ENCODE results near the gene MIS18A.
A peak's percentile ranks its signal among the peaks of the same experiment; 100 is the strongest.
"Not testable (repeated sequence)": the region's sequence is repeated elsewhere in the genome, so short reads cannot be mapped to it uniquely, and the experiment has no call there.

The MIS18A gene

DNA sequence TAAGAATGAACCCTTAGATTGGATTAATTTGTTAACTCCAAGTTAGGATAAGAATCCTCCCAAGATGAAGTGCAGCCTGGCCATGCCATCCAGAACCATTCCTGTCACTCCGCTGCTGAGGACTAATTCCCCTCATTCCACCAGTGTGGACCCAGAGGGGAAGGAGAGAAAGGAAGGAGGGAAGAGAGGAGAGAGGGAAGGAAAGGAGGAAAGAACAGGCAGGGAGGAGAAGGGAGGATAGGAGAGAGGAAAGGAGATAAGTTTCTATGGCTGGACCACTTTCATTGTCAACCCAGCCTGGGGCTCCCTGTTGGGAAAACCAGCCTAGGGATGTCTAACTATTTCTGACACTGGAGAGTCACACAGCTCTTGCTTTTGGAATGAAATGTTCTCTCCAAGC, 24.5 kb upstream of the MIS18A start:
- no peak for DNase-seq

DNA sequence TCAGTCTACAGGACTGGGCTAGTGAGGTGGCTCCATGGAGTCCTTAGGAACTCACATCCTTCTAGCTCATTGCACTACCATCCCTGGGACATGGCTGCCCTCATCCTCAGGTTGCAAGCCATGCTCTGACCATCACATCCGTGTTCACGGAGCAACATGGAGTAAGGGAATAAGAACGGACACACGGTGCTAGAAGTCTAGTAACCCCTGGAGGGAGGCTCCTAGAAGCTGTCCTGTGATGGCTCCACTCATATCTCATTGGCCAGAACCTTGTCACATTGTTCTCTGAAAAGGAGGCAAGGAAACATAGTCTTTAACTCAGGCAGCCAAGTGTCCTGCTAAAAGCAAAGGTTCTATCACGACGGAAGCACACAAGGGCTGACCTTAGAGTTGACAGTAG, 23.7 kb upstream of the MIS18A start:
- DNase-seq, result no peak

DNA sequence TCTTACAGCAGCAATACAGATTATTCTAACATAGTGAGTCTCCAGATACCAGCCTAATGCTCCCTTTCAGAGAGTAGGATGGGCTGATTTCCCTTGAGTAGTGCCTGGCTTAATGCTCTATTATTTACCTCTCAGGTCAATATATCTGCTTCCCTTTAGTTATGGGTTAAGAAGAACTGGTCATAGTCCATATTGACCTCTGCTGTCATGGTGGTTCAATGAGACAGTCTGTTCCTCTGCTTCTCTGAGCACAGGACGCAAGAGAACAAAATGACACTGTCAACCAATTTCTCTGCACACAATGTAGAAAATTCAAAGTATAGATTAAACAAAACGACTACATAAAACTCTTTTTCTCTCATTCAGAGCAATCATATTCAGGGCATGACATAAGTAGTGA, 22.7 kb upstream of the MIS18A start:
- no peak for DNase-seq

DNA sequence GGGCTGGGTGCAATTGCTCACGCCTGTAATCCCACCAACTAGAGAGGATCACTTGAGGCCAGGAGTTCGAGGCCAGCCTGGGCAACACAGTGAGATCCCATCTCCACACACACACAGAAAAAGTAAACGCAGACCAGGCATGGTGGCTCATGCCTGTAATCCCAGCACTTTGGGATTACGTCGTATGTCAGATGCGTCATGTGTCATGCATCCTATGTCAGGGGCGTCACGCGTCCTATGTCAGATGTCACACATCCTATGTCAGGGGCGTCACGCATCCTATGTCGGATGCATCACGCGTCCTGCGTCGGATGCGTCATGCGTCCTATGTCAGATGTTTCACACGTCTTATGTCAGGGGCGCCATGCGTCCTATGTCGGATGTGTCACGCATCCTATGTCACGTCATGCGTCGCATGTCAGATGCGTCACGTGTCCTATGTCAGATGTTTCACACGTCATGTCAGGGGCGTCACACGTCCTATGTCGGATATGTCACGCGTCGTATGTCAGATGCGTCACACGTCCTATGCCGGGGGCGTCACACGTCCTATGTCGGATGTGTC, 21.4 kb upstream of the MIS18A start:
- no peak for DNase-seq

DNA sequence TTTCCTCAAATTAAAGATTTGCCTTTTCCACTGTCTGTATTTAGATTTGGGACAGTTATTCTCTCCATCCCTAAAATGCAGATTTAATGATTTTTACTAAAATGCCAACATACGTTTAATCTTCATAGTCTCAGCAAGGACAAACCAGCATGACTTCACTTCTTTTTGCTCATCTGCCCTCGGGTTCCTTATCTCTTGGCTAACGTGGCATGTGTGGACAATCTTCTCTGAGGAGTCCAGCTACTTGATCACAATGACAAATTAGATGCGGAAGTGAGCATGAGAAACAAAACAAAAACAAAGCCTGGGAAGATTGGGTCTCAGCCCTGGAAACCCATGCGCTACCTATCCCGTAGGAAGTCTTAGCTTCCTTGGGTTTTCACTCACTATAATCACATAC, 20.8 kb upstream of the MIS18A start:
- DNase-seq, result no peak

DNA sequence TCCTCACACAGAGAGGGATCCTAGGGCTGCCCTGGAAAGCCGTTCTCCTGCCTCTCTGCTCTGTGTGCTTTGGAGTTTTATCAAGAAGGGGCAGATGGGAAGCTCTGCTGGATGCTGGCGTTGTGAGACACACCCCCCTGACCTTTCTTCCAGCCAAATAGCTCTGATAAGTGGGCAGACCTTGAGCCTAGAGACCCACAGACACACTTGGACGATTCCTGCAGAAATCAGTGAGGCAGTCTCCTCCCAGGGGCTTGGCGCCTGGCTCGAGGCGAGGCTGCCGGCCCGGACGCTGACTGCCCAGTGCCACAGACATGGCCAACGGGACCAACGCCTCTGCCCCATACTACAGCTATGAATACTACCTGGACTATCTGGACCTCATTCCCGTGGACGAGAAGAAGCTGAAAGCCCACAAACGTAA, 19.8 kb upstream of the MIS18A start, which contains the start of gene MRAP:
Gene MRAP (plus strand): TSS at position 198 of the 424 bp plus-strand sequence. CDS start 117 bp downstream, at position 315.
- DNase-seq, result no peak

DNA sequence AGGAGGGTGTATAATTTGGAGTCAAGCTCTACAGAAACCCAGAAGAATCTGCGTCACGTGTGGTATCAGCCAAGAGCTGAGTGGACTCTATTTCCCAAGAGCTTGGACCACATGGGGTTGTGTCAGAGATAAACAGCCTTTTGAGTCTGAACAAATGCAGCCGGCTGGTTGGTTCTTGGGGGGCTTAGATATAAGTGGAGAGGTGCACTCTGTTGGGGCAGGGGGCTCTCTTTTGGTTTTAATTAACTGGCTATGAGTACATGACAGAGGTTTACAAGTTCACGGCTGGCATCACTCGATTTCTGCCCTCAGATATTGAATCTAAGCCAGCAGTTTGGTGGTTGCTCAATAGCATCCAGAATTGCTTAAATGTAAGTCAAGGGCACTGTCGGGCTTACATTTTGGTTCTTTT, 19.3 kb upstream of the MIS18A start:
- DNase-seq, result no peak

DNA sequence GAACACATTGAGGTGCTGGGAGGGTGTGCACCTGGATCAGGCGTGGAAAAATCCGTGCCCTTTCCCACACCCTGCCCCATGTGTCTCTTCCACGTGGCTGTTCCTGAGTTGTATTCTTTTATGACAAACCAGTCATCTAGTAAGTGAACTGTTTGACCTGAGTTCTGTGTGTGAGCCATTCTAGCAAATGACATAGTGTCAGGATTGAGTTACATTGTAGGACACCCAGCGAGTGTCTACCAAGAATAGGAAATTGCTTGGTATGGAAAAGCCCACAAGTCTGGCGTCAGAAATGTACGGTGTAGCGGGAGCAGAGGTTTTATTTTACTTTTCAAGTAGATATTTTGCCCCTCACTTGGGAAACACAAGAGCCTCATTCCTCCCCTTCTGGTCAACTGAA, 18.6 kb upstream of the MIS18A start:
- DNase-seq, result no peak

DNA sequence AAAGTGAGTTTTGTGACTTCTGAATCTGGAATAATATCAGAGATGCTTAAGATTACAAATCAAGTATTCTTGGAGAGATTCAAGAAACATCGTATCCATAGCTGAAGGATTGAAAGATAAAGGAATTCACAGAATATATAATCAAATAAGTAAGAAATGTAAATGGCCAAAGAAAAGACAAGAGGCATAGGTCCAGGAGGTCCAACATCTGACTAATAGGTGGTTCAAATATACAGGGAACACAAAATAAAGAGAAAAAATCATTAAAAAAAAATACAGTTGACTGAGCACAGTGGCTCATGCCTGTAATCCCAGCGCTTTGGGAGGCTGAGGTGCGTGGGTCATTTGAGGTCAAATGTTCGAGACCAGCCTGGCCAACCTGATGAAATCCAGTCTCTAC, 6.6 kb upstream of the MIS18A start:
- DNase-seq, result no peak

DNA sequence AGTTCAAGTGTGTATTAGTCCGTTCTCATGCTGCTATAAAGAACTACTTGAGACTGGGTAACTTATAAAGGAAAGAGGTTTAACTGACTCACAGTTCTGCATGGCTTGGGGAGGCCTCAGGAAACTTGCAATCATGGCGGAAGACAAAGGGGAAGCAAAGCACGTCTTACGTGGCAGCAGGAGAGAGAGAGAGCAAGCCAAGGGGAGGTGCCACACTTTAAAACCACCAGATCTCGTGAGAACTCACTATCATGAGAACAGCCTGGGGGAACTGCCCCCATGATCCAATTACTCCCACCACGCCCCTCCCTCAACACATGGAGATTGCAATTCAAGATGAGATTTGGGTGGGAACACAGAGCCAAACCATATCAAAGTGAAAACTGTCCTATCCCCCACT, 4.1 kb upstream of the MIS18A start:
- no peak for DNase-seq

DNA sequence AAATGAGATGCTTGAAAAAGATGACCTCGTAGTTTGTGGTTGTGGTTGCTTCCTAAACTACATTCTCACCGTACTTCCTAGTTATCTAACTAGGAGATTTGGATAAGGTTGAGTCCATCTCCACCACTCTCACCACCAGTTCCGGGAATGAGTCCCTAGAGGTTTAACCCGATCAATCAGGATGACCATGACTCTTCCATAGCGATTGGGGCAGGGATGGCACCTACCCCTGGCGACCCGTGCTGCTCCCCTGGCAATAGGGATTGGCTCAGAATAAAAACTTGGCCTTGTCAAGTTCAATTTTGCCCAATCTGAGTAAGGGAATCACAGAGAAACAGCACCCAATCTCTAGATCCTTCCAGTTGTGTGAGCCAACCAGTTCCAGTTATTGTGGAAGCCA, 2.7 kb upstream of the MIS18A start:
- DNase-seq, result no peak

DNA sequence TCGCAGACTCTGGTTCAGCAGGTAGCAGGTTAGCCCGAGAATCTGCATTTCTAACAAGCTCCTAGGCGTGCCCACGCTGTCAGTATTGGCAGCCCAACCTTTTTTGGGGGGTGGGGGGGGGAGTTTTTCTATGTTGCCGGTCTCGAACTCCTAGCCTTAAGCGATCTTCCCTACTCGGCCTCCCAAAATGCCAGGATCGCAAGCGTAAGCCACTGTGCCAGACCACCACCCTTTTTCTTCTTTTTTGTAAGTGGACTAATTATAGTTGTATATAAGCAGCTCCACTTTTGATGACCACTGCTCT, 480 bp upstream of the MIS18A start:
- DNase-seq, result no peak

DNA sequence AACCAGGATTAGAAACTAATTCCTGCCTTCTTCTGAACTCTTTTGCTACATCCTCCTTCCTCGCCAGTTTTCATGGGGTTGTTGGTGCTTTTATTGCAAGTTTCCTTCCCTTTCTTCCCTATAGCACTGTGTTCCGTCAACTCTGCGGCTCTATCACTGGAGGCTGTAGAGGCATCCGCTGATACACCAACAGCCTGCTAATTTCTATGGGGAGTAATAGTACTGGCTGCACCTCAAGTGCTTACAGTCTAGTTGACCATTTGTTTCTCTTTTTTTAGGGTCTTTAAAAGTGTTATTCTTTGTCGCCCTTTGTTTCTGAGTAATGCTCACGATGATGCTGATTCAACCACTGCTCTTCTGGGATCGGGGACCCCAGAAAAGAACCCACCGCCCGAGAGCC, 746 bp downstream of the MIS18A start:
- no peak for DNase-seq

DNA sequence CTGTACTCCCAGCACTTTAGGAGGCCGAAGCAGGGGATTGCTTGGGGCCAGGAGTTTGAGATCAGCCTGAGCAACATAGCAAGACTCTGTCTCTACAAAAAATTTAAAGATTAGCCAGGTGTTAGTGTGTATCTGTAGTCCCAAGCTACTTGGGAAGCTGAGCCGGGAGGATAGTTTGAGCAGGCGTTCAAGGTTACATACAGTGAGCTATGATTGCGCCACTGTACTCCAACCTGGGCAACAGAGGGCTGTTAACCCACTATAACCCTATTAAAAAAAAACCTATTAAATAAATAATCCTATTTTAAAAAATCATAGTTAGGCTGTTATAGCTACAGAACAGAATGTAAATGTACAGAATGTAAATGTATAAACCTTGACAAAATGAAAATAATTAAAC, 2.2 kb downstream of the MIS18A start:
- no peak for DNase-seq

DNA sequence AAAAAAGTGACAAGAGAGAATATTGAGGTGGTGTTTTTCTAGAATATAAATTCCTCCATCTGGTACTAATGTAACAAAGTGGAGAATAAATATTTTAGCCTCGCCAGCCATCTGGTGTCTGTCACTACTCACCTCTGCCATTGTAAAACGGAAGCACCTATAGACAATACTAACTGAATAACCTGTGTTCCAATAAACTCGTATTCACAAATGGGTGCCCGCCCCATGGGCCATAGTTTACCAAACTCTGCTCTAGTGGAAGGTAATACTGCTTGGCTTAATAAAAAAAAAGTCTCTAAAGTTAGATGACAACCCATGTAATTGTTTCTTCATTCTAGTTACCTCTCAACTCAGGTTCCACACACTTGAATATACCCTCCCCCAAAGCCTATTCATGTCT, 8.1 kb downstream of the MIS18A start:
- DNase-seq, result no peak

DNA sequence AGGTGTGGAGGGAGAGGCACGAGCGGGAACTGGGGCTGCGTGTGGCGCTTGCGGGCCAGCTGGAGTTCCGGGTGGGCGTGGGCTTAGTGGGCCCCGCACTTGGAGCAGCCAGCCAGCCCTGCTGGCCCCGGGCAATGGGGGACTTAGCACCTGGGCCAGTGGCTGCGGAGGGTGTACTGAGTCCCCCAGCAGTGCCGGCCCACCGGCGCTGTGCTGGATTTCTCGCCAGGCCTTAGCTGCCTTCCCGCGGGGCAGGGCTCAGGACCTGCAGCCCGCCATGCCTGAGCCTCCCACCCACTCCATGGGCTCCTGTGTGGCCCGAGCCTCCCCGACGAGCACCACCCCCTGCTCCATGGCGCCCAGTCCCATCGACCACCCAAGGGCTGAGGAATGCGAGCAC, 13.5 kb downstream of the MIS18A start:
- DNase-seq, result not testable (repeated sequence)

DNA sequence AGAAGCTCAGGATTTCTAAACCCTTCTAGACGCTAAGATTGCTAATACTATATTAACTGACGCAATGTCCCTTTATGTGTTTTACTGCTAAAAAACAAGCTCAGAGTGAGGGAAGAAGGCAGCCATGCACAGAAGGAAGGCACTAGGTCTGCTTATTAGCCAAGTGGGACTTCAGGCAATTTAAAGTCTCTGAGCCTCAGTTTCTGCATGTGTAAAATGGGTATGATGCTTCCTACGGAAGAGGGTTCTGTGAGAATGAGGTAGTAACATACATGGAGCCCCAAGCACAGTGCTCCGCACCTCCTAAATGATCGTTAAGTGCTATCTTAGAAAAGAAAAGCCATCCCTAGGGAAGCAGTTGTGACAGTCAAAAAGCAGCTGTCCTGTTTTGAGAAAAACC, 16.9 kb downstream of the MIS18A start:
- DNase-seq, result no peak

DNA sequence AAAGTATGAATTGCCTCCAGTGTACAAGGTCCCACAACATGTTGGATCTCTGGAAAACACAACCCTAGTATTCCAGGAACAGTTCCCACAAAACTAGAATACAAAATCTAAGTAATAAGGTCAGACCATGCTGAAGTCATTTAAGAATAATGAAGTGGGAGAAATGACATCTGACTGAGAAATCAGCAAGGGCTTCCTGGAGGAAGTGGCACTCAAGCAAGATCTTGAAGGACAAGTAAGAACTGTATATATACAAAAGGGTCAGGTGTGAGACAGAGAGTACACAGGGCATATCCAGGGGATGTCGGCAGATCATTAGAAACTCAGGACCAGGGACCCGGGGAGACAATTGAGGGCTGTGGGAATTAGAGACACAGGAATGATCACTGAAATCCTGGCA, 18.7 kb downstream of the MIS18A start:
- no peak for DNase-seq

DNA sequence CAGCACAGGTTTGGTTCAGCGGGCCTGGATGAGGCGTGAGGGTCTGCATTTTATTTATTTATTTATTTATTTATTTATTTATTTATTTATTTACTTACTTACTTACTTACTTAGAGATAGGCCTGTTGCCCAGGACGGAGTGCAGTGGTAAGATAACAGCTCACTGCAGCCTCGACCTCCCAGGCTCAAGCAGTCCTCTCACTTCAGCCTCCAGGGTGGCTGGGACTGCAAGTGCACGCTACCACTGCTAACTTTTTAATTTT, 20.1 kb downstream of the MIS18A start:
- not testable (repeated sequence) for DNase-seq

DNA sequence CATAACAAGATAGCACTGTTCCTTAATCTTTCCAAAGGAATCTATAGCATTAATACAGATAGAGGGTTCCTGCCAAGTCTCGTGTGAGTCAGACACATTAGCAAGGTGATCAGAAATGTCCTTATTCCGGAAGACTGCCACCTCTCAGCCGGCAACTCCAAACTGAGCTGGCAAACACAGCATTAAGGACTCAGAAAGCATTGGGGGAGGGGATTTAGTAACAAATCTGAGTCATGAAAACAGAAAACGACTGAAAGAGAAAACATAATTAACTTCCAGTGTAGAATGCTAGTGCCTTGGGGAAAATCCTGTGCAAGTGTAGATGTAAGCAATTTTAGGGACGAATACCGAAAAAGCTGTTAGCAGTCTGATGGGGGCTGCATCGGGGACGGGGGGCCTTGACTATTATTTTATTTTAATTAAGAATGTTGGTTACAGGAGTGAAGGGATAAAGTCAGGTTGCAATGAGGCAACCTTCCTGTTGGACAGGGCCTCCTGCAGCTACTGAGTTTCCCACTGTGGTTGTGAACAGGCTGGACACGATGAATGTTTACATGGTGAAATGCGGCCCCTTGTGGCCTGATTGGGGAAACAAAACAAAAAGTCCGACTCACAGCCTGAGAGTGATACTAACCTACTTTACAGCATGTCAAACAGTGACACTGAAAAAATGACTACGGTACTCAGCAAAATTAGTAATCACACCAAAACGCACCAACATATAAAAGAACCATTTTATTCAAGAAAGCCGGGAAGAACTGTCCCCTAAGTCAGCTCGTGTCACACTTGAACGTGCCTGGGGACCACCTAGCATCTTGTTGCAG, 20.7 kb downstream of the MIS18A start:
- DNase-seq, result peak; percentile 66

DNA sequence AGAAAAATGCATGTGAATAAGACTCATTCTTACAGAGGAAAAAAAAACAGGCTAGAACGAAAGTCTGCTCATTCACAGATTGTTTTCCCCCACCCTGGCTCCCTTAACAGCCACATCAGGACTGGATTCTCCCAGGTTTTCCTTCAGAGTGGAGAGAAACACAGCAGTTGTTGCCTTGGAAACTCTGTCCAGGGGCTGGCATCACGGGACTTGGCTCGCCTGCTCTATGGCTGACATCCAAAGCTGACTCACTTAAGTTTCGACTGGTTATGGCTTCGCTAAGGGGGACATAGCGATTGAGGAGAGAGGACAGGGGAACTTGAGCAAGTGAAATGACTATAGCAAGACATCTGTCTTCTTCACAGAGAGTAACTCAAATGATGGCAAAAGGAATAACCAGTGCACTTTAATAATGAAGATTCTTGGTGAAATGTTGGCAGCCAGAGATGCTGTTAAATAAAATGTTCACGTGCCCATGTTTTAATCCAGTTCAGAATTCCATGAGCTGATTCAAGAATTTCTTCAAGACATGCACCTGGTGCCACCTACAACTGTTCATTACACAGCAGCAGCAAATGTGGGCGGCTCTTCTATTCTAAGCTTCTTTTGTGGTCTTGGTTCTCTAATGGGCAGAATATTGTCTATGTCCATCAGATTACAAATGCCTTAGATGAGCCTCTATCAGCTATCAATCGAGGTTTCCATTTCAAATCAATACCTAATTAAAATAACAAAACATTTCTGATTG, 21.8 kb downstream of the MIS18A start:
- peak; percentile 93 for DNase-seq

DNA sequence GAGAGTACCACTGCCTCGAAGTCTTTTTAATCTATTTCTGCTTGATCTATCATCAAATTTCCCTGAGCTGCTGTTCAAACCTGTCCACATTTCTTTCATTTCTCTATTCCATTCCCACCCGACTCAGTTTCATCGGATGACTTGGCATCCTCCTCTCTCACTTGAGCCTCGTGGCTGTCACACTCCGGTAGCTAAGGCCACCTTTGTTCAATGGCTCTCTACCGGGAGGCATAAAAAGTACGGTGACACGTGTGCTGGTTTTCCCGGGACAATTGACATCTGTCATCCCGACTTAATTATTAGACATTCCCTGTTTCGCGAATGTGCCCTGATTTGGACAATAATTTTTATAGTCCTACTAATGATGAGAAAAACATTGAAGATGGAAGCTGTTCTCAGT, 22.6 kb downstream of the MIS18A start:
- peak; percentile 3 for DNase-seq

DNA sequence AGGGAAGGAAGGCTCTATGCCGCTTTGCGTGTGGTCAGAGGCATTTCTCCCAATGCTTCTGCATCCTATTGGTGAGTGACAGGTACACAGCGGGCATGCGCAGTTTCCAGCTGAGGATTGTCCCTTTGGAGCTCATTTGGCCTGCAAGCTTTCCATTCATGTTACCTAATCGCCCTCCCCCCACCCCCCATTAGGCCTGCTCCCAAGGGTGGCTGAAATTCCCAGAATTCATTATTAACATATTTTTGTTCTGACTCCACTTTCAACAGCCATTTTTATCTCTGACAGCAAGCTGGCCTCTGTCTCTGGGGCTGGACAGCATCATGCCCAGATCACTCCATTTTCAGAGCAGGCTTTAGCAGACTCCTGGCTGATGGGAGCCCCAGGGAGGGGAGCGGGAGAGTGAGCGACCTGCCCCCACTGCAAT, 25.6 kb downstream of the MIS18A start:
- DNase-seq, result no peak

DNA sequence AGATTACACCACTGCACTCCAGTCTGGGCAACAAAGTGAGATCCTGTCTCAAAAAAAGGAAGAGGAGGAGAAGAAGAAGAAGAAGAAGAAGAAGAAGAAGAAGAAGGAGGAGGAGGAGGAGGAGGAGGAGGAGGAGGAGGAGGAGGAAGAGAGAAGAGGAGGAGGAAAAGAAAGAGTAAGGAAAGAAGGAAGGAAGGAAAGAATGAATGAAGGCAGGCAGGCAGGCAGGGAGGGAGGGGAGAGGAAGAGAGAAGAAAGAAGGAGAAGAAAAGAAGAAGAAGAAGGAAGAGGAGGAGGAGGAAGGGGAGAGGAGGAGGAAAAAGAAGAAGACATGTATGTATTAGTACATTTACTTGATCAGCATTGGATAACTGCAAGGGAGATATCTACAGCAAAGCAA, 26.7 kb downstream of the MIS18A start:
- DNase-seq, result no peak

All from NCI-H1092 (cell line).